A549 (cell line): Measurements from ENCODE around the gene GPR137B. TPM values are rescaled to one million over a fixed set of nuclear protein-coding genes. Genes with fewer than 3 reads are reported as not detected.

ENCODE experiments used
- ATAC-seq, 2 experiments: fragments of 200-7000 bp in 1 of 2; fragments of >200 bp in 1 of 2; cut with Nextera tagmentation in 1 of 2; cut with Tn5 transposase in 1 of 2; 3 replicates each; pipeline versions ENCODE4 v1.8.0 to v1.9.1; 2018 to 2020; ENCODE audit warnings: mild to moderate bottlenecking in 1 of 2, moderate library complexity in 1 of 2
- CTCF ChIA-PET: fragments of 300-600 bp; sonication (Branson Sonifier 250); formaldehyde crosslinking; extraction: SDS; loops from one replicate; lab custom pipeline; 2021; ENCODE audit warnings: antibody characterized with exemption, inconsistent platforms; lab: Yijun Ruan, JAX
- POLR2A ChIA-PET: fragments of 350-600 bp; formaldehyde crosslinking; extraction: SDS; loops from one replicate; lab custom pipeline; 2021; ENCODE audit warnings: antibody characterized with exemption, inconsistent platforms; lab: Yijun Ruan, JAX
- DNase-seq, 2 experiments: peaks; one replicate each; pipeline versions ENCODE4 v3.0.0 to v3.0.0-alpha.2; 2011 to 2016; ENCODE audit warnings: low read depth in 1 of 2, low spot score in 1 of 2
- FAIRE-seq: peaks from 2 replicates; lab custom pipeline; 2011; peaks lifted over from hg19 to GRCh38; lab: Jason Lieb, UNC
- H3K27ac ChIP-seq, 2 experiments: fragments of >200 bp; sonication (Bioruptor Twin); formaldehyde crosslinking; 3 replicates each; pipeline ENCODE4 v1.5.1; 2016 to 2017
- H3K4me1 ChIP-seq: fragments of >200 bp; sonication (Bioruptor Twin); formaldehyde crosslinking; 3 replicates; pipeline ENCODE4 v1.6.1; 2016
- H3K4me2 ChIP-seq: fragments of >200 bp; sonication (Bioruptor Twin); formaldehyde crosslinking; 3 replicates; pipeline ENCODE4 v1.6.1; 2016
- H3K4me3 ChIP-seq: fragments of >200 bp; sonication (Bioruptor Twin); formaldehyde crosslinking; 3 replicates; pipeline ENCODE4 v1.5.1; 2016
- H3K9me3 ChIP-seq: fragments of >200 bp; sonication (Bioruptor Twin); formaldehyde crosslinking; 3 replicates; pipeline ENCODE4 v1.6.1; 2016
- CBX8 ChIP-seq: fragments of 200-600 bp; sonication (generic); IDR thresholded peaks from 2 replicates; pipeline ENCODE4 v1.6.1; 2016
- EHF ChIP-seq: fragments of 250-450 bp; sonication (Bioruptor Pico); IDR thresholded peaks from 2 replicates; pipeline ENCODE4 v1.5.0; 2020; ENCODE audit warnings: mild to moderate bottlenecking
- ESRRA ChIP-seq: fragments of 150-350 bp; IDR thresholded peaks from 2 replicates; pipeline ENCODE4 v1.6.1; 2014; ENCODE audit warnings: mild to moderate bottlenecking, low read length, borderline replicate concordance
- FOSB ChIP-seq: fragments of 250-450 bp; sonication (Bioruptor Pico); IDR thresholded peaks from 2 replicates; pipeline ENCODE4 v1.5.0; 2020; ENCODE audit warnings: mild to moderate bottlenecking, moderate library complexity
- FOXS1 ChIP-seq: fragments of 250-450 bp; sonication (Bioruptor Pico); IDR thresholded peaks from 2 replicates; pipeline ENCODE4 v1.5.0; 2020; ENCODE audit warnings: mild to moderate bottlenecking, moderate library complexity
- HDAC2 ChIP-seq: fragments of 200-600 bp; sonication (generic); IDR thresholded peaks from 2 replicates; pipeline ENCODE4 v1.6.1; 2016
- HOXA7 ChIP-seq: fragments of 250-450 bp; sonication (Bioruptor Pico); IDR thresholded peaks from 2 replicates; pipeline ENCODE4 v1.5.0; 2020; ENCODE audit warnings: mild to moderate bottlenecking, moderate library complexity
- HOXB5 ChIP-seq: fragments of 250-450 bp; sonication (Bioruptor Pico); IDR thresholded peaks from 2 replicates; pipeline ENCODE4 v1.5.0; 2020; ENCODE audit warnings: mild to moderate bottlenecking, moderate library complexity
- MAX ChIP-seq: IDR thresholded peaks from 2 replicates; pipeline ENCODE4 v1.6.1; 2012
- MAZ ChIP-seq: fragments of 150-350 bp; IDR thresholded peaks from 2 replicates; pipeline ENCODE4 v1.6.1; 2014; ENCODE audit warnings: antibody characterized with exemption, low read depth, low read length, borderline replicate concordance
- RAD21 ChIP-seq, 2 experiments: fragments of >200 bp in 1 of 2; sonication (Bioruptor Twin) in 1 of 2; formaldehyde crosslinking in 1 of 2; IDR thresholded peaks in 1 of 2; conservative IDR thresholded peaks in 1 of 2; 2 replicates in 1 of 2; 3 replicates in 1 of 2; pipeline ENCODE4 v1.6.1; 2012 to 2018; ENCODE audit warnings: inconsistent platforms in 1 of 2
- RCOR1 ChIP-seq: fragments of 150-350 bp; IDR thresholded peaks from 2 replicates; pipeline ENCODE4 v1.6.1; 2014; ENCODE audit warnings: antibody characterized with exemption, low read length, low read depth
- RFX5 ChIP-seq: fragments of 450-650 bp; IDR thresholded peaks from 2 replicates; pipeline ENCODE4 v1.7.1; 2014; ENCODE audit warnings: antibody characterized with exemption, mild to moderate bottlenecking, moderate library complexity
- RNF2 ChIP-seq: fragments of 200-600 bp; sonication (generic); IDR thresholded peaks from 2 replicates; pipeline ENCODE4 v1.6.1; 2016; ENCODE audit warnings: low read depth, mild to moderate bottlenecking, antibody characterized with exemption, moderate library complexity, borderline replicate concordance
- SMC3 ChIP-seq: fragments of >200 bp; sonication (Bioruptor Twin); formaldehyde crosslinking; IDR thresholded peaks from 3 replicates; pipeline ENCODE4 v1.6.1; 2018; ENCODE audit warnings: inconsistent platforms
- TFCP2L1 ChIP-seq: fragments of 250-450 bp; sonication (Bioruptor Pico); IDR thresholded peaks from 2 replicates; pipeline ENCODE4 v1.5.0; 2021; ENCODE audit warnings: mild to moderate bottlenecking
- ZFP36 ChIP-seq: fragments of 450-650 bp; IDR thresholded peaks from 2 replicates; pipeline ENCODE4 v1.6.1; 2014; ENCODE audit warnings: borderline replicate concordance; ENCODE audit not compliant: partially characterized antibody
- WGBS: methylation state at CpG from one replicate; pipeline ENCODE4 v1.1.6; 2017; ENCODE audit errors: missing lambda C conversion rate; 5-methylcytosine and 5-hydroxymethylcytosine counted together
- polyA plus RNA-seq, 4 experiments: library from polyadenylated mRNA; depleted of rRNA in 3 of 4; stranded (reverse); fragments of >200 nt; fragmentation: RNase III in 1 of 4; extraction: RNeasy Plus Mini Kit Qiagen cat#74134 plus additional on column Dnase treatment in 1 of 4; gene quantifications; 2 replicates in 3 of 4; 3 replicates in 1 of 4; pipeline ENCODE4 v1.2.3, GENCODE V29; 2011 to 2017

Gene GPR137B
- polyA plus RNA-seq, 2 of the 4 experiments (the other 2 are of a cell fraction) = 5.8 to 9.2 TPM

GRCh38 chr1:236099355-236099974 is 42.9 kb upstream of the GPR137B start:
- H3K27ac ChIP-seq = no peak overlapping the region
- no peak overlapping the region for H3K4me2 ChIP-seq
- peaks cover 25% of the 10 kb centered on the region for H3K9me3 ChIP-seq
- 43% methylated on average over 12 of the region's 12 CpGs for WGBS
- no peak for TF ChIP-seq HOXA7 (CRISPR knock-in tag)
- no peak for TF ChIP-seq RCOR1
- TF ChIP-seq ZFP36 = no peak
- TF ChIP-seq EHF (CRISPR knock-in tag) = no peak
- no peak for TF ChIP-seq MAX
- CTCF ChIA-PET = interaction anchor here (0.7 to 2.2 kb wide), 3 partner anchors 9 to 432 kb away, joined by 3 to 10 read pairs (median 3); no protein-coding TSS in a partner anchor
- H3K4me1 ChIP-seq = no peaks in the 10 kb centered on the region
- DNase-seq (no peak), FAIRE-seq (no peak), ATAC-seq (no peak)
- POLR2A ChIA-PET = no interaction called here
- H3K4me3 ChIP-seq = no peak overlapping the region

GRCh38 chr1:236100799-236101198 is 41.5 kb upstream of the GPR137B start:
- no peaks in the 10 kb centered on the region for H3K4me1 ChIP-seq
- POLR2A ChIA-PET = no interaction called here
- no peak for ATAC-seq
- FAIRE-seq = no peak
- no peak overlapping the region for H3K4me2 ChIP-seq
- DNase-seq = no peak
- H3K4me3 ChIP-seq = no peak overlapping the region
- TF ChIP-seq FOSB (CRISPR knock-in tag) = no peak
- TF ChIP-seq ESRRA = no peak
- no peak for TF ChIP-seq RAD21 (conservative IDR thresholded peaks at IDR 0.05 in 1 of 2, IDR thresholded peaks at IDR 0.05 in 1 of 2)
- TF ChIP-seq HDAC2 = no peak
- no peak for TF ChIP-seq CBX8
- TF ChIP-seq HOXA7 (CRISPR knock-in tag) = no peak
- no peak overlapping the region for H3K27ac ChIP-seq
- H3K9me3 ChIP-seq = peaks cover 18% of the 10 kb centered on the region
- 86% methylated on average over 13 of the region's 15 CpGs for WGBS
- CTCF ChIA-PET = interaction anchor here (1.0 to 2.2 kb wide), 2 partner anchors 8 to 431 kb away, joined by 3 to 10 read pairs; no protein-coding TSS in a partner anchor

GRCh38 chr1:236101233-236102200 is 40.8 kb upstream of the GPR137B start:
- CTCF ChIA-PET = no interaction called here
- no peak for ATAC-seq
- WGBS = 69% methylated on average over 10 of the region's 10 CpGs

GRCh38 chr1:236102611-236103010 is 39.7 kb upstream of the GPR137B start:
- no peak for FAIRE-seq
- no peak for DNase-seq
- ATAC-seq = no peak
- CTCF ChIA-PET = interaction anchor here (0.7 to 7.7 kb wide), 11 partner anchors 11 to 1466 kb away, joined by 3 to 110 read pairs (median 3); no protein-coding TSS in a partner anchor
- 72% methylated on average over 11 of the region's 11 CpGs for WGBS
- POLR2A ChIA-PET = no interaction called here
- no peak overlapping the region for H3K4me3 ChIP-seq
- H3K9me3 ChIP-seq = peaks cover 3% of the 10 kb centered on the region; the same call in 1 of the 3 replicates
- H3K4me1 ChIP-seq = no peaks in the 10 kb centered on the region
- TF ChIP-seq CBX8 (no peak), RFX5 (no peak), RNF2 (no peak), HOXB5 (CRISPR knock-in tag) (no peak), RAD21 (conservative IDR thresholded peaks at IDR 0.05 in 1 of 2, IDR thresholded peaks at IDR 0.05 in 1 of 2) (no peak)
- TF ChIP-seq, all 56 proteins: peak for 0
- no peak overlapping the region for H3K27ac ChIP-seq
- H3K4me2 ChIP-seq = no peak overlapping the region

More at GRCh38 chr1:236101233-236102200, 40.8 kb upstream of the GPR137B start:
- TF ChIP-seq MAZ (no peak), CBX8 (no peak), FOXS1 (CRISPR knock-in tag) (no peak), TFCP2L1 (no peak), SMC3 (no peak)
- Histone ChIP-seq H3K27ac (no peak overlapping the region), H3K4me3 (no peak overlapping the region), H3K4me2 (no peak overlapping the region), H3K4me1 (no peaks in the 10 kb centered on the region), H3K9me3 (peaks cover 10% of the 10 kb centered on the region)
- no peak for FAIRE-seq
- no peak for DNase-seq
- POLR2A ChIA-PET = no interaction called here
